ENCODE results near the gene TMEM178A. TPM values are rescaled to one million over a fixed set of nuclear protein-coding genes. Genes with fewer than 3 reads are reported as not detected.
"Not testable (repeated sequence)": the region's sequence is repeated elsewhere in the genome, so short reads cannot be mapped to it uniquely, and the experiment has no call there.

TMEM178A gene
- total and polyA plus RNA-seq, 4 donors = 2.0 to 9.5 (median 4.7) TPM

GRCh38 chr2:39656215-39656614 is 9.5 kb upstream of the TMEM178A start:
- 99 to 100% methylated on average over 2 of the region's 2 CpGs for WGBS, 2 donors
- H3K36me3 ChIP-seq (ENCODE audit: control insufficient read depth in 1 of 2, insufficient read depth in 2 of 2, low read length in 1 of 2); H3K9me3 ChIP-seq (ENCODE audit: control insufficient read depth, low read length); H3K4me1 ChIP-seq (ENCODE audit: control insufficient read depth in 1 of 2, insufficient read depth in 2 of 2, low read length in 2 of 2); H3K4me3 ChIP-seq (ENCODE audit: low read length in 2 of 2); intact Hi-C loops (cut with DNase I); H3K27me3 ChIP-seq (ENCODE audit: control insufficient read depth in 1 of 2, insufficient read depth in 2 of 2, low read length in 1 of 2); H3K27ac ChIP-seq (ENCODE audit: low read depth in 1 of 2, low read length in 2 of 2); DNase-seq; ATAC-seq (ENCODE audit: low FRiP score): not testable (repeated sequence)

- no peak for DNase-seq
- 91 to 93% methylated on average over 7 of the region's 7 CpGs for WGBS, 2 donors
- Histone ChIP-seq H3K36me3 (ENCODE audit: control insufficient read depth in 1 of 2, insufficient read depth in 2 of 2, low read length in 1 of 2) (no peaks in the 10 kb centered on the region), H3K4me1 (ENCODE audit: control insufficient read depth in 1 of 2, insufficient read depth in 2 of 2, low read length in 2 of 2) (no peaks in the 10 kb centered on the region), H3K27ac (ENCODE audit: low read depth in 1 of 2, low read length in 2 of 2) (no peak overlapping the region), H3K4me3 (ENCODE audit: low read length in 2 of 2) (no peak overlapping the region), H3K9me3 (ENCODE audit: control insufficient read depth, low read length) (no peaks in the 10 kb centered on the region), H3K27me3 (ENCODE audit: control insufficient read depth in 1 of 2, insufficient read depth in 2 of 2, low read length in 1 of 2) (no peaks in the 10 kb centered on the region)
- intact Hi-C loops (cut with DNase I) = no loop called here
- no peak for ATAC-seq (ENCODE audit: low FRiP score)
These were observed 8.3 kb upstream of the TMEM178A start for GRCh38 chr2:39657287-39657937.

- no peaks in the 10 kb centered on the region for H3K4me1 ChIP-seq (ENCODE audit: control insufficient read depth in 1 of 2, insufficient read depth in 2 of 2, low read length in 2 of 2)
- no peak overlapping the region for H3K4me3 ChIP-seq (ENCODE audit: low read length in 2 of 2)
- 97 to 99% methylated on average over 2 of the region's 2 CpGs for WGBS, 2 donors
- ATAC-seq (ENCODE audit: low FRiP score) = no peak
- no peak overlapping the region for H3K27ac ChIP-seq (ENCODE audit: low read depth in 1 of 2, low read length in 2 of 2)
- H3K27me3 ChIP-seq (ENCODE audit: control insufficient read depth in 1 of 2, insufficient read depth in 2 of 2, low read length in 1 of 2) = no peaks in the 10 kb centered on the region
- no peaks in the 10 kb centered on the region for H3K36me3 ChIP-seq (ENCODE audit: control insufficient read depth in 1 of 2, insufficient read depth in 2 of 2, low read length in 1 of 2)
- intact Hi-C loops (cut with DNase I) = no loop called here
- no peak for DNase-seq
- H3K9me3 ChIP-seq (ENCODE audit: control insufficient read depth, low read length) = no peaks in the 10 kb centered on the region
These were observed 7.3 kb upstream of the TMEM178A start for GRCh38 chr2:39658371-39658770.

GRCh38 chr2:39659765-39660611 is 5.7 kb upstream of the TMEM178A start:
- ATAC-seq (ENCODE audit: low FRiP score) = no peak
- no peak for DNase-seq
- intact Hi-C loops (cut with DNase I) = no loop called here
- Histone ChIP-seq H3K27me3 (ENCODE audit: control insufficient read depth in 1 of 2, insufficient read depth in 2 of 2, low read length in 1 of 2) (no peaks in the 10 kb centered on the region), H3K36me3 (ENCODE audit: control insufficient read depth in 1 of 2, insufficient read depth in 2 of 2, low read length in 1 of 2) (no peaks in the 10 kb centered on the region), H3K9me3 (ENCODE audit: control insufficient read depth, low read length) (no peaks in the 10 kb centered on the region), H3K27ac (ENCODE audit: low read depth in 1 of 2, low read length in 2 of 2) (no peak overlapping the region), H3K4me3 (ENCODE audit: low read length in 2 of 2) (no peak overlapping the region), H3K4me1 (ENCODE audit: control insufficient read depth in 1 of 2, insufficient read depth in 2 of 2, low read length in 2 of 2) (no peaks in the 10 kb centered on the region)
- 78 to 86% methylated on average over 3 of the region's 3 CpGs for WGBS, 2 donors

GRCh38 chr2:39660612-39661236 is 5.0 kb upstream of the TMEM178A start:
- no peaks in the 10 kb centered on the region for H3K27me3 ChIP-seq (ENCODE audit: control insufficient read depth in 1 of 2, insufficient read depth in 2 of 2, low read length in 1 of 2)
- ATAC-seq (ENCODE audit: low FRiP score) (no peak), DNase-seq (no peak)
- H3K9me3 ChIP-seq (ENCODE audit: control insufficient read depth, low read length) = no peaks in the 10 kb centered on the region
- 87 to 89% methylated on average over 3 of the region's 3 CpGs for WGBS, 2 donors
- no peaks in the 10 kb centered on the region for H3K4me1 ChIP-seq (ENCODE audit: control insufficient read depth in 1 of 2, insufficient read depth in 2 of 2, low read length in 2 of 2)
- H3K36me3 ChIP-seq (ENCODE audit: control insufficient read depth in 1 of 2, insufficient read depth in 2 of 2, low read length in 1 of 2) = no peaks in the 10 kb centered on the region
- H3K4me3 ChIP-seq (ENCODE audit: low read length in 2 of 2) = no peak overlapping the region
- H3K27ac ChIP-seq (ENCODE audit: low read depth in 1 of 2, low read length in 2 of 2) = no peak overlapping the region
- intact Hi-C loops (cut with DNase I) = no loop called here

GRCh38 chr2:39661826-39662225 is 3.9 kb upstream of the TMEM178A start:
- H3K36me3 ChIP-seq (ENCODE audit: control insufficient read depth in 1 of 2, insufficient read depth in 2 of 2, low read length in 1 of 2) = no peaks in the 10 kb centered on the region
- H3K4me1 ChIP-seq (ENCODE audit: control insufficient read depth in 1 of 2, insufficient read depth in 2 of 2, low read length in 2 of 2) = no peaks in the 10 kb centered on the region
- 19 to 22% methylated on average over 1 of the region's 1 CpG for WGBS, 2 donors
- H3K4me3 ChIP-seq (ENCODE audit: low read length in 2 of 2) = no peak overlapping the region
- no peak for ATAC-seq (ENCODE audit: low FRiP score)
- H3K27me3 ChIP-seq (ENCODE audit: control insufficient read depth in 1 of 2, insufficient read depth in 2 of 2, low read length in 1 of 2) = no peaks in the 10 kb centered on the region
- intact Hi-C loops (cut with DNase I) = no loop called here
- no peak for DNase-seq
- no peak overlapping the region for H3K27ac ChIP-seq (ENCODE audit: low read depth in 1 of 2, low read length in 2 of 2)
- no peaks in the 10 kb centered on the region for H3K9me3 ChIP-seq (ENCODE audit: control insufficient read depth, low read length)

- Histone ChIP-seq H3K4me1 (ENCODE audit: control insufficient read depth in 1 of 2, insufficient read depth in 2 of 2, low read length in 2 of 2) (no peaks in the 10 kb centered on the region), H3K4me3 (ENCODE audit: low read length in 2 of 2) (no peak overlapping the region), H3K27me3 (ENCODE audit: control insufficient read depth in 1 of 2, insufficient read depth in 2 of 2, low read length in 1 of 2) (no peaks in the 10 kb centered on the region), H3K27ac (ENCODE audit: low read depth in 1 of 2, low read length in 2 of 2) (no peak overlapping the region), H3K36me3 (ENCODE audit: control insufficient read depth in 1 of 2, insufficient read depth in 2 of 2, low read length in 1 of 2) (no peaks in the 10 kb centered on the region), H3K9me3 (ENCODE audit: control insufficient read depth, low read length) (no peaks in the 10 kb centered on the region)
- ATAC-seq (ENCODE audit: low FRiP score) = no peak
- WGBS, 2 donors = 94 to 96% methylated on average over 2 of the region's 2 CpGs
- intact Hi-C loops (cut with DNase I) = no loop called here
- no peak for DNase-seq
These were observed 2.4 kb upstream of the TMEM178A start for GRCh38 chr2:39663187-39663930.

- WGBS, 2 donors = 43 to 48% methylated on average over 6 of the region's 6 CpGs
- DNase-seq (no peak), ATAC-seq (ENCODE audit: low FRiP score) (no peak)
- no peaks in the 10 kb centered on the region for H3K27me3 ChIP-seq (ENCODE audit: control insufficient read depth in 1 of 2, insufficient read depth in 2 of 2, low read length in 1 of 2)
- no peak overlapping the region for H3K4me3 ChIP-seq (ENCODE audit: low read length in 2 of 2)
- no peaks in the 10 kb centered on the region for H3K9me3 ChIP-seq (ENCODE audit: control insufficient read depth, low read length)
- intact Hi-C loops (cut with DNase I) = no loop called here
- H3K27ac ChIP-seq (ENCODE audit: low read depth in 1 of 2, low read length in 2 of 2) = no peak overlapping the region
- no peaks in the 10 kb centered on the region for H3K4me1 ChIP-seq (ENCODE audit: control insufficient read depth in 1 of 2, insufficient read depth in 2 of 2, low read length in 2 of 2)
- no peaks in the 10 kb centered on the region for H3K36me3 ChIP-seq (ENCODE audit: control insufficient read depth in 1 of 2, insufficient read depth in 2 of 2, low read length in 1 of 2)
These were observed 1.4 kb upstream of the TMEM178A start for GRCh38 chr2:39664232-39664887.
